ENCODE measurements around the gene CUEDC1. TPM values are rescaled to one million over a fixed set of nuclear protein-coding genes. Genes with fewer than 3 reads are reported as not detected.

CUEDC1 gene
- total and polyA plus RNA-seq, 2 of the 13 experiments (the other 11 are each of a cell fraction or from before 2014, with no cell fraction given), result 7.4 to 12.9 TPM

GRCh38 chr17:57944908-57945307, 10.3 kb downstream of the CUEDC1 start:
- DNase-seq (ENCODE audit: low spot score) (no peak), FAIRE-seq (no peak), ATAC-seq (no peak)
- no peaks in the 10 kb centered on the region for H3K36me3 ChIP-seq (replicated peaks in 1 of 2; ENCODE audit: control insufficient read depth in 1 of 2, insufficient read depth in 2 of 2, low read length in 2 of 2)
- POLR2A ChIA-PET, result no interaction called here
- no peak overlapping the region for H3K27ac ChIP-seq (ENCODE audit: extremely low read length, insufficient read depth, low read length)
- no peaks in the 10 kb centered on the region for H3K27me3 ChIP-seq (ENCODE audit: control insufficient read depth in 1 of 2, insufficient read depth in 2 of 2, low read length in 2 of 2)
- no peaks in the 10 kb centered on the region for H3K79me2 ChIP-seq (ENCODE audit: insufficient read depth, low read length)
- H3K9ac ChIP-seq (ENCODE audit: insufficient read depth, low read depth, low read length), result no peak overlapping the region
- peaks cover 71% of the 10 kb centered on the region for H3K4me1 ChIP-seq (ENCODE audit: insufficient read depth, low read length)
- no TSS peak for BruUV-seq (replicated peaks)
- no peak overlapping the region for H3K4me2 ChIP-seq (ENCODE audit: low read depth, low read length)
- H4K20me1 ChIP-seq (ENCODE audit: insufficient read depth, low read length), result no peaks in the 10 kb centered on the region
- intact Hi-C loops (cut with micrococcal nuclease; ENCODE audit: unreplicated experiment), result no loop called here
- no peaks in the 10 kb centered on the region for H3K9me3 ChIP-seq (ENCODE audit: low read length)
- no peak overlapping the region for H3K4me3 ChIP-seq (replicated peaks in 1 of 3; ENCODE audit: insufficient read depth in 1 of 3, low read depth in 2 of 3, low read length in 3 of 3)
- TF ChIP-seq ZNF780A (CRISPR knock-in tag; IDR thresholded peaks at IDR 0.05) (no peak), KLF15 (CRISPR knock-in tag; IDR thresholded peaks at IDR 0.05; ENCODE audit: borderline replicate concordance) (no peak), RELA (CRISPR knock-in tag; IDR thresholded peaks at IDR 0.05) (no peak), ZNF20 (CRISPR knock-in tag; IDR thresholded peaks at IDR 0.05) (no peak), FOXK1 (CRISPR knock-in tag; IDR thresholded peaks at IDR 0.05; ENCODE audit: borderline replicate concordance, low read depth) (no peak), WIZ (CRISPR knock-in tag; IDR thresholded peaks at IDR 0.05) (no peak), GZF1 (CRISPR knock-in tag; IDR thresholded peaks at IDR 0.05) (no peak), LRRFIP1 (CRISPR knock-in tag; conservative IDR thresholded peaks at IDR 0.05) (no peak)
- 91% methylated on average over 6 of the region's 6 CpGs for WGBS (ENCODE audit: low lambda C conversion rate)
- H2AFZ ChIP-seq (ENCODE audit: low read length), result no peak overlapping the region
- in situ Hi-C loops (cut with HindIII; ENCODE audit: extremely low pct_ligation_motif_present, low pct_unique_long_range_greater_than_20kb), result no loop called here
- CTCF ChIA-PET (ENCODE audit: low intra/inter-chr PET ratio, low total read pairs), result no interaction called here

Data from HepG2 (cell line).